NOMO-1 treated with DMSO at 0.1 percent for 48 hours (cell line): ENCODE measurements around the gene FBXO21.
"Not testable (repeated sequence)": the region's sequence is repeated elsewhere in the genome, so short reads cannot be mapped to it uniquely, and the experiment has no call there.

Experiments used
- DNase-seq: peaks from one replicate; lab custom pipeline; 2025; ENCODE audit not compliant: unreplicated experiment; lab: John Stamatoyannopoulos, UW

Gene FBXO21

GRCh38 chr12:117202556-117202955, 12.3 kb upstream of the FBXO21 start:
- DNase-seq: no peak

GRCh38 chr12:117202033-117202432, 11.8 kb upstream of the FBXO21 start:
- no peak for DNase-seq

- not testable (repeated sequence) for DNase-seq
These were observed 9.9 kb upstream of the FBXO21 start for GRCh38 chr12:117199956-117200744.

GRCh38 chr12:117196334-117196733, 6.1 kb upstream of the FBXO21 start:
- DNase-seq: not testable (repeated sequence)

- not testable (repeated sequence) for DNase-seq
These were observed 4.8 kb upstream of the FBXO21 start for GRCh38 chr12:117195027-117195426.

GRCh38 chr12:117193903-117194302, 3.6 kb upstream of the FBXO21 start:
- no peak for DNase-seq

- not testable (repeated sequence) for DNase-seq
These were observed 2.3 kb upstream of the FBXO21 start for GRCh38 chr12:117192581-117192980.

- DNase-seq: no peak
These were observed 1.8 kb upstream of the FBXO21 start for GRCh38 chr12:117192057-117192456.

- DNase-seq: peak; percentile 11
These were observed 503 bp downstream of the FBXO21 start for GRCh38 chr12:117189725-117190209.

GRCh38 chr12:117188961-117189724, 1.1 kb downstream of the FBXO21 start:
- no peak for DNase-seq

GRCh38 chr12:117188121-117188665, 2.1 kb downstream of the FBXO21 start:
- no peak for DNase-seq

- no peak for DNase-seq
These were observed 2.8 kb downstream of the FBXO21 start for GRCh38 chr12:117187421-117187820.

GRCh38 chr12:117182866-117183265, 7.4 kb downstream of the FBXO21 start:
- DNase-seq: no peak

- DNase-seq: not testable (repeated sequence)
These were observed 8.8 kb downstream of the FBXO21 start for GRCh38 chr12:117181468-117181843.

- no peak for DNase-seq
These were observed 9.4 kb downstream of the FBXO21 start for GRCh38 chr12:117180758-117181467.

GRCh38 chr12:117178745-117179144, 11.5 kb downstream of the FBXO21 start:
- no peak for DNase-seq

- no peak for DNase-seq
These were observed 12.0 kb downstream of the FBXO21 start for GRCh38 chr12:117178301-117178700.

- DNase-seq: no peak
These were observed 18.1 kb downstream of the FBXO21 start for GRCh38 chr12:117172168-117172567.

- no peak for DNase-seq
These were observed 18.6 kb downstream of the FBXO21 start for GRCh38 chr12:117171499-117172162.

- DNase-seq: no peak
These were observed 20.7 kb downstream of the FBXO21 start for GRCh38 chr12:117169548-117169947.

- DNase-seq: no peak
These were observed 21.3 kb downstream of the FBXO21 start for GRCh38 chr12:117168976-117169375.
